HUES64 (cell line): ENCODE measurements around the gene SOX4.

Experiments used
- H3K27ac ChIP-seq: 2 replicates; pipeline ENCODE4 v1.7.0; 2013; ENCODE audit warnings: low read depth, low read length, inconsistent platforms
- H3K27me3 ChIP-seq: 2 replicates; pipeline ENCODE4 v1.6.1; 2013; ENCODE audit warnings: mild to moderate bottlenecking, low read length; ENCODE audit not compliant: insufficient read depth
- H3K36me3 ChIP-seq: 2 replicates; pipeline ENCODE4 v1.6.1; 2013; ENCODE audit warnings: mild to moderate bottlenecking, low read length; ENCODE audit not compliant: insufficient read depth
- H3K4me1 ChIP-seq: 2 replicates; pipeline ENCODE4 v1.6.1; 2013; ENCODE audit warnings: mild to moderate bottlenecking, low read length, moderate library complexity; ENCODE audit not compliant: insufficient read depth
- H3K4me3 ChIP-seq: 2 replicates; pipeline ENCODE4 v1.5.1; 2013; ENCODE audit warnings: mild to moderate bottlenecking, low read length, moderate library complexity
- H3K9ac ChIP-seq: 2 replicates; pipeline ENCODE4 v1.6.1; 2013; ENCODE audit warnings: mild to moderate bottlenecking, low read depth, low read length
- H3K9me3 ChIP-seq: 2 replicates; pipeline ENCODE4 v1.6.1; 2013; ENCODE audit warnings: low read depth, low read length; ENCODE audit not compliant: insufficient read depth
- WGBS: fragments of 150-250, 120-280 bp; methylation state at CpG from one replicate; pipeline ENCODE4 v1.1.7; 2013; ENCODE audit warnings: missing lambda C conversion rate; 5-methylcytosine and 5-hydroxymethylcytosine counted together

Gene SOX4

DNA sequence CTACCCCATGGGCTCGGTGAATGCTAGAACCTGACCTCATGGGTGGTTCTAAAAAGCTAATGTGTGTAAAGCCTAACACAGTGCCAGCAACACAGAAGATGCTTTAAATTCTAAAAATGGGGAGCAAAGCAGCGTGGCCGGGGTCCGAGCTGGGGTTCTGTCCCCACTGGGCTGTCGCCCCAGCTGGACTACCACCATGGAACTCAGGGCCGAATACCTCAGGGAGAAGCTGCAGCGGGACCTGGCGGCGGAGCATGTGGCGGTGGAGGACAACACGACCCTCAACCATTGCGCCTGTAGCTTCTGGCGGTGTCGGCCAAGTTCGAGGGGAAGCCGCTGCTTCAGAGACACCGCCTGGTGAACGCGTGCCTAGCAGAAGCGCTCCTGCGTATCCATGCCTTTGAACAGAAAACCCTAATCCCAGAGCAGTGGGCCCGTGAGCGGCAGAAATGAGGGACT, 8.4 kb downstream of the SOX4 start:
- H3K4me1 ChIP-seq = peaks cover 24% of the 10 kb centered on the region
- H3K9ac ChIP-seq = no peak overlapping the region
- no peak overlapping the region for H3K4me3 ChIP-seq
- H3K27me3 ChIP-seq = no peaks in the 10 kb centered on the region
- peaks cover 27% of the 10 kb centered on the region for H3K36me3 ChIP-seq
- no peaks in the 10 kb centered on the region for H3K9me3 ChIP-seq
- H3K27ac ChIP-seq = peak overlapping the region; percentile 27; the same call in 1 of the 2 replicates
- WGBS = 93% methylated on average over 23 of the region's 23 CpGs

DNA sequence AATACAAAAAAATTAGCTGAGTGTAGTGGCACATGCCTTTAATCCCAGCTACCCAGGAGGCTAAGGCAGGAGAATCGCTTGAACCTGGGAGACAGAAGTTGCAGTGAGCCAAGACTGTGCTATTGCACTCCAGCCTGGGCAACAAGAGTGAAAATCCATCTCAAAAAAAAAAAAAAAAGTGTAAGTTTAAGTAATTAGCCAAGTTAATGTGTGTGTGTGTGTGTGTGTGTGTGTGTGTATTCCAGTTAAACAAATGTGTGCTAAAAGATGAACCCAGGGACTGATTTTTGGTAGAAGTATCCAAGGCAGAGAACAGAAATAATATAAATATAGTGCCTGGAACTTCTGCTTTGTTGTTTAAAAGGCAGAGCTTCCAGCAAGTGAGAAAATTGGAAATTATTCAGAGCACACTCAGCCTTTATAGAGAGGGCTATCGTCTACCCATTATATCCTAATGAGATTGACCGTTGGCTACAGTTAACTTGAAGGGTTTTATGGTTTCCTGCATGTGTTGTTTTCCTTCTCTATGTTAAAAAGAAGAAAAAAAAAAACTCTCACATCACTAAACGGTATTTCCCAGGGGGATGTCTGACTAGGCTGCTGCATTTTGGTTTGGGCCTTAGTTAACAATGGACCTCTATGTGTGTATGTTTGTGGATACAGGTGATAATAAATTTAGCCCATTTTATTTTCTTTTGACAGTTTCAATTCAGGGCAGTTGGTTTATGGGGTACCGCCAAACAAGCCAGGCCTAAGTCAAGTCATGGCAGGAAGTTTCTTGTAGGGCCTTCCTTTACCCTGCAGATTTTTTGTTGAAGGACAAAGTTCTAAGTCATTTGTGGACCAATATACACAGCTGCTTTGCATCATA, 9.8 kb downstream of the SOX4 start:
- Histone ChIP-seq H3K9me3 (no peaks in the 10 kb centered on the region), H3K36me3 (peaks cover 14% of the 10 kb centered on the region), H3K27me3 (no peaks in the 10 kb centered on the region), H3K9ac (no peak overlapping the region), H3K4me3 (no peak overlapping the region), H3K27ac (no peak overlapping the region), H3K4me1 (peaks cover 21% of the 10 kb centered on the region)
- WGBS = 89% methylated on average over 4 of the region's 5 CpGs

DNA sequence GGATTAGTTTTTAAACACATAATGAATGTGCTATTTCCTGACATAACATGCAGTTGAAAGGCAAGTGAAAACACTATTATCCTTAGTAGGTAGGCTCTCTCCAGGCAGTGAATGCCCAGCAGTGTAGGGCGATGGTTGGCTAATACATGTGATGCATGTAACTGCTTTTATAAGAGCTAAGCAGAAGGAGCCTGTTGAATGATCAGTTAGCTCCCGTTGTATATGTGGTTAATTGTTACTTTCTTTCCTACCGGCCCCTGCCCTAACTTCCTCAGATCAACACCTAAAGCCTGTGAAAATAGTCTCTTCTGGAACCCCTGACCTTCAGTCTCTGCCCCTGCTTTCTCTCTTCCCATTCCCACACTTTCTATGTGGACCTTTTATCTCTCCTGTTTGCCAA, 10.5 kb downstream of the SOX4 start:
- H3K27ac ChIP-seq = no peak overlapping the region
- WGBS = 88% methylated on average over 3 of the region's 3 CpGs

DNA sequence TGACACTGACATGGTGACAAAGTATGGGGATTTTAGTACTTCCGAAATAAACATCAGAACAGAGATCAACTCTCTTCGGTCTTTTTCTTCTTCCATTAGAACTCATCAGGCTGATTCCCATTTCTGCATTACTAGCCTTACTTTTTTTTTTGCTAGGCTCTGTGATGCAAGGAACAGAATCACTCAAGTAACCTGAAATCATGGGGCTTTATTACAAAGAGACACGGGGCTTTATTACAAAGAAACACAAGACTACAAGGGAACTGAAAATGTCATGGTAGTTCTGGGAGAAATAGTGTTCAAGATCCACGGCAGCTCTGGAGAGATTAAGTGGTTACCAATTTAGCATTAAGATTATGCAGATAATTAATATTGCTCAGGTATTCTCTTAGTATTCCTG, 11.6 kb downstream of the SOX4 start:
- Histone ChIP-seq H3K9me3 (no peaks in the 10 kb centered on the region), H3K4me3 (no peak overlapping the region), H3K27me3 (no peaks in the 10 kb centered on the region), H3K36me3 (no peaks in the 10 kb centered on the region; the same call in 1 of the 2 replicates), H3K4me1 (peaks cover 3% of the 10 kb centered on the region), H3K9ac (no peak overlapping the region), H3K27ac (no peak overlapping the region)
- WGBS = 91% methylated on average over 4 of the region's 4 CpGs

More for the DNA sequence above, 10.5 kb downstream of the SOX4 start:
- Histone ChIP-seq H3K27me3 (no peaks in the 10 kb centered on the region), H3K4me1 (peaks cover 13% of the 10 kb centered on the region), H3K4me3 (no peak overlapping the region), H3K9me3 (no peaks in the 10 kb centered on the region), H3K9ac (no peak overlapping the region), H3K36me3 (peaks cover 7% of the 10 kb centered on the region; the same call in 1 of the 2 replicates)

DNA sequence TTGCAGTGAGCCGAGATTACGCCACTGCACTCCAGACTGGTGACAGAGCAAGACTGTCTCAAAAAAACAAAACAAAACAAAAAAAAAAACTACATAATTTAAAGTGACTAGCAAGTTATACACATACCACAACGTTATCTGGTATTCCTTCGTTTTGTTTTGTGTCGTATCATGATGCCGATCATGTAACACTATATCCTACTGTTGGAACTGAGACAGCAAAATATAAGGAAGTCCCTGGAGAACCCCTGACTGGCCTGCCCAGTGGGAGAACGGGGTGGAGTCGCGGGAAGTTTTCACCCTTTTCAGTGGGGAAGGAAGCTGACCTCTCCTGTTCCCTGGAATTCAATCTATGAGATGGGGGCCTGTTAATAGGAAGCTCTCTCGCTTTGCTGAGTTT, 15.1 kb downstream of the SOX4 start:
- Histone ChIP-seq H3K4me3 (no peak overlapping the region), H3K27ac (no peak overlapping the region), H3K9ac (no peak overlapping the region), H3K27me3 (no peaks in the 10 kb centered on the region), H3K9me3 (no peaks in the 10 kb centered on the region), H3K4me1 (no peaks in the 10 kb centered on the region; the same call in 1 of the 2 replicates), H3K36me3 (no peaks in the 10 kb centered on the region)
- 93% methylated on average over 10 of the region's 10 CpGs for WGBS

DNA sequence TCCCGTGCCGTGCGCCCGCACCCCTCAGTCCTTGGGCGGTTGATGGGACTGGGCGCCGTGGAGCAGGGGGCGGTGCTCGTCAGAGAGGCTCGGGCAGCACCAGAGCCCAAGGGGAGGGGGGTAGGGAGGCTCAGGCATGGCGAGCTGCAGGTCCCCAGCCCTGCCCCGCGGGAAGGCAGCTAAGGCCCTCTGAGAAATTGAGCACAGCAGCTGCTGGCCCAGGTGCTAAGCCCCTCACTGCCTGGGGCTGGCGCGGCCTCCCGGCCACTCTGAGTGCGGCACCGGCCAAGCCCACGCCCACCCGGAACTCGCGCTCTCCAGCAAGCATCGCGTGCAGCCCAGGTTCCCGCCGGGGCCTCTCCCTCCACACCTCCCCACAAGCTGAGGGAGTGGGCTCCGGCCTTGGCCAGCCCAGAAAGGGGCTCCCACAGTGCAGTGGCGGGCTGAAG, 16.4 kb downstream of the SOX4 start:
- Histone ChIP-seq H3K9ac (no peak overlapping the region), H3K27ac (no peak overlapping the region), H3K4me3 (no peak overlapping the region), H3K36me3 (no peaks in the 10 kb centered on the region), H3K4me1 (no peaks in the 10 kb centered on the region), H3K9me3 (no peaks in the 10 kb centered on the region), H3K27me3 (no peaks in the 10 kb centered on the region)
- 94% methylated on average over 28 of the region's 28 CpGs for WGBS

DNA sequence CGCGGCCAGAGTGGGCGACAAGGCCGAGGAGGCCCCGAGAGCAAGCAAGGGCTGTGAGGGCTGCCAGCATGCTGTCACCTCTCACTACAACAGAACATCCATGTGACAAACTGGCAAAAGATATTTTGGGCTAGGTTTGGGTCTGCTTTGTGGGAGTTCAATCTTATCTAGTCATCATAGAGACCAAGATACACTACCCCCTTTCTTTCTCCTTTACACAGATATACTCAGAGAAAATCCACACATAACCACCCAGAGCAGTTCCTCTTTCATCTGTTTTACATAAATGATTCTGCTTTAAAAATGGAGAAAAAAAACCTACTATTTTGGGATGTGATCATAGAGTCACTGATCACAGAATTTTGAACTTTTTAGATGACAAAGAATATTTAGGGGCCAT, 16.8 kb downstream of the SOX4 start:
- H3K27ac ChIP-seq = no peak overlapping the region
- WGBS = 88% methylated on average over 5 of the region's 5 CpGs
- peaks cover 3% of the 10 kb centered on the region for H3K4me1 ChIP-seq
- no peak overlapping the region for H3K9ac ChIP-seq
- no peak overlapping the region for H3K4me3 ChIP-seq
- no peaks in the 10 kb centered on the region for H3K9me3 ChIP-seq
- H3K36me3 ChIP-seq = no peaks in the 10 kb centered on the region
- no peaks in the 10 kb centered on the region for H3K27me3 ChIP-seq

DNA sequence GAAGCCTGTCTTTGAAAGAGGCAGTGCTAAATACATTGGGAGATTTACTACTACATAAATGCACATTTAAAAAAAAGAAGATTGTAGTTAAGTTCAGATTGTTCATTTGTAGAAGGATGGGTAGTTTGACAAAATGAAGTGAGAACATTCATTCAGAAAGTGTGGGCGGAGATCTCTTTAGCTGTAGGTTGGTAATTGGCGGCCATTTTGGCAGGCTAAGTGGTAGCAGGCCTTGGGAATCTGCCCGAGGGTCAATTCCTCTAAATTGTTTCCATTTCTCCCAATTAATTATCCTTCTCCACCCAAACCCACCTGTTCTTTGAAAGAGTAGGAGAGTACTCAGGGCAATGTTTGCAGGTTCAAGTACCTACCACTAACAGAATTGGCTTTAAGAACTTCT, 17.9 kb downstream of the SOX4 start:
- Histone ChIP-seq H3K27ac (no peak overlapping the region), H3K4me3 (no peak overlapping the region), H3K36me3 (no peaks in the 10 kb centered on the region), H3K27me3 (no peaks in the 10 kb centered on the region), H3K4me1 (peaks cover 11% of the 10 kb centered on the region), H3K9ac (no peak overlapping the region), H3K9me3 (no peaks in the 10 kb centered on the region)
- WGBS = 88% methylated on average over 3 of the region's 3 CpGs

DNA sequence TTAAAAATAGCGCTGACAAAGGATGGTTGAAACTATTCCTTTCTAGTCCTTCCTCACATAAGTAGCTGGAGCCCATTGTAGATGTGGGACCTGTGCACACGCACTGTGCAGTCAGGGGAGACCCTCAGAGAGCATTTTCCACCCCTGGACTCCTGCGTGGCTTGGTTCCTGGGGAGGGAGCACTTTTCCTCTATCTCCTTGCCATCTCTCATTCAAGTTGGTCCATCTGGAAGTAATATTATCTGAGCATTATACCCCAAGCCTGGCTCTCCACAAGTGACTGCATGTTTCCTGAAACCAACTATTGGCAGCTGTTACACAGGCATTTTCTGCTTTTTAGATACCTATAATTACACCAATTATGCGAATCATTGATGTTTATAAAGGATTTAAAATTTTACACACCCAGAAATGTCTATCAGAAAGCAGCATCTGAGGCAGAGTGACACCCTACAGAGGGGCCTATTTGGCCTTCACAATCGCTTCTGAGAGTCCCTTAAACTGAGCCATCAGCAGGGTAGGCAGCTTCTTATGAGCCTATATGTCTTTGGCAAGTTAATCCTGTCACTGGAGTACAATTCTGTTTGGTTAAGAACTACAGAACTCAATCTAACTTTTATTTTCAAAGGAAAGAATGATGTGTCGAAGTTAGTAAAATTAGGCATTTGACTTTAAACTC, 18.7 kb downstream of the SOX4 start:
- H3K9ac ChIP-seq = no peak overlapping the region
- H3K4me1 ChIP-seq = peaks cover 11% of the 10 kb centered on the region
- no peaks in the 10 kb centered on the region for H3K9me3 ChIP-seq
- no peaks in the 10 kb centered on the region for H3K36me3 ChIP-seq
- WGBS = 91% methylated on average over 5 of the region's 6 CpGs
- H3K27me3 ChIP-seq = no peaks in the 10 kb centered on the region
- H3K27ac ChIP-seq = no peak overlapping the region
- no peak overlapping the region for H3K4me3 ChIP-seq

DNA sequence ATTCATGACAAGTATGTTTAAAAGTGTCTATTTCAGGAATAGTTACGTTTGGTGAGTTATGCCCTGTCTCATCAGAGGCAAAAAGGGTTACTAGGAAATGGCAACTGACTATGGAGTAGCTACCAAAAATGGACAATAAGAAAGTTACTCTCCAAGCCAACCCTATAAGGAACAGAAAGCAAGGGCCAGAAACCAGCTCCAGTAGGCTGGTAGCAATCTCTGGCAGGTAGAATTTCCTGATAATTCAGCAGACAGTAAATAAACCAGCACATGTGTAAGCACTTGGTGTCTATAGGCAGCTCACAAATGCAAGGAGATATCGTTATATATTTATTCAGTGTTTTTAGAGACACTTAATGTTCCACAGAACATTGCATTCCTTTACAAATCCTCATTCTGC, 20.3 kb downstream of the SOX4 start:
- H3K4me1 ChIP-seq = peaks cover 11% of the 10 kb centered on the region
- 91% methylated on average over 2 of the region's 2 CpGs for WGBS
- H3K9me3 ChIP-seq = no peaks in the 10 kb centered on the region
- no peak overlapping the region for H3K9ac ChIP-seq
- no peak overlapping the region for H3K4me3 ChIP-seq
- no peak overlapping the region for H3K27ac ChIP-seq
- H3K36me3 ChIP-seq = no peaks in the 10 kb centered on the region
- H3K27me3 ChIP-seq = no peaks in the 10 kb centered on the region

DNA sequence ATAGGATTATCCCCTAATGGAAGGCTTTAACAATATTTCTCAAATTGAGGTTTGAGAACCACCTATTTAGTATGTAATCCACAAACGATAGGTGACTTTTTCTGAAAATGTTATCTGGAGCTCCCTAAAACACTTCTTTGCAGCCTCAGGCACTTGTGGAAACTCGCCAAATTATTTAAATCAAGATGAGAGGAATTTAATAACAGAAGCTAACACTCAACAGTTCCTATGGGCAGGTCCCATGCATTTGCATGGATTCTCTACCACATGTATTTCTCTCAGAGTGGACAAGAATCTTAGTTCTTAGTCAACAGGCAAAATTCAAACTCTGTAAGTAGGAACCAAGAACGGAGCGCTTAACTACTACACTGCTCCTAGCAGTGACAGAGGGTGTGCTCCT, 20.7 kb downstream of the SOX4 start:
- Histone ChIP-seq H3K9ac (no peak overlapping the region), H3K27me3 (no peaks in the 10 kb centered on the region), H3K27ac (no peak overlapping the region), H3K9me3 (no peaks in the 10 kb centered on the region), H3K4me3 (no peak overlapping the region), H3K36me3 (no peaks in the 10 kb centered on the region), H3K4me1 (peaks cover 11% of the 10 kb centered on the region)
- WGBS = 96% methylated on average over 4 of the region's 4 CpGs
